GM19467 (cell line): ENCODE measurements around the gene LRRFIP1.
A peak's percentile ranks its signal among the peaks of the same experiment; 100 is the strongest.

Experiments used
- ATAC-seq: cut with Tn5 transposase; IDR thresholded peaks from one replicate; pipeline ENCODE4 v1.9.1; 2021; ENCODE audit warnings: mild to moderate bottlenecking, moderate library complexity; ENCODE audit not compliant: unreplicated experiment

Gene LRRFIP1

DNA sequence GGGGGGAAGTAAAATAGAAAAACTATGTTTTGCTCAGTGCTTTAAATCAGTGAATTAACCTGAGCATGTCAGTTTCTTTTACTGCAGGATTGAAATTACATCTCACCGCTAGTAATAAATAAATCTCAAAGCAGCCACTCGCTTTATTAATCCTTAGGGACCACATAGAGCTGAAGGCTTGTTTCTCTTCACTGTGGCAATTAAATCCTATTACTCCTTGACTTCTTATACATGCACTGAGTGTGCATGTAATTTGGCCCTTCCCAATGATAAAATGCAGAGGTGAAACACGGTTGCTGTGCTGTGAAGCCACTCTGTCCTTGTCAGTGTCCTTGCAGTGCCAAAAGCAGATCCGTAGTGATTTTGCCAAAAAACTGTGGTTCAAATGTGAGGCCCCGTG, 94.1 kb downstream of the LRRFIP1 start:
- no peak for ATAC-seq

DNA sequence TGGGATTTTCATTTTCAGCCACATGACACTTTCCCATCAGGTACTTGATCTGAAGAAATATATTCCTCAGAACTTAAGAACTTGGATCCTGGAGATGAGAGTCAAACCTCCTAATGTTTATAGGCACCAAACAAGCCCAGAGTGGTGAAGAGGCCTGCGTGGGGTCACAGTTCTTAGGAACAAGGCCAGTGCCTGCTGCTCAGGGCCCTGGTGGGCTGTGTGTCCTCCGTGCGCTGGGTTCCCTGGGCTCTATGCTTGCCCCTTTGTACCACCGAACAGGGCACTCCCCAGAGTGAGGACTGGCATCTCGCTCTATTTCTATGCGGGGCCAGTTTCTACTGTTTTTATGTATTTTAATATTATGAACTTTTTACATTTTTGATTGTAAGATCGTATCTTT, 95.2 kb downstream of the LRRFIP1 start:
- ATAC-seq: no peak

DNA sequence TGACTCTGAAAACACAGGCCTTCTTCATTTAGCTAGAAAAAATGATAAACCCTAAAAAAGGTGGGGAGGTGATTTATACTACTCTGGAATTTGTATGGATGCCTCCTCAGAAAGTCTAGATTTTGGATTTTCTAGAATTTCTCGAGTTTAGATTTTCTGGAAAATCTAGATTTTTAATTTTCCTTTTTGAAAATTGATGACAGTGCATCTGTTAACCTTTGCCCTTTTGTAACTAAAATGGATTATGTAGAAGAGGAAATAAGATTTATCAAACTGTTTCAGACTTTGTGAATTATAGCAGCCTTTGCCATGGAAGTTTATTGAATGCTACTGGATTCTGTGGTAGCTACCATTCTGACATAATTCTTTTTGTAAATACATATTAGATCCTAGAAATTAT, 95.6 kb downstream of the LRRFIP1 start:
- ATAC-seq: no peak

DNA sequence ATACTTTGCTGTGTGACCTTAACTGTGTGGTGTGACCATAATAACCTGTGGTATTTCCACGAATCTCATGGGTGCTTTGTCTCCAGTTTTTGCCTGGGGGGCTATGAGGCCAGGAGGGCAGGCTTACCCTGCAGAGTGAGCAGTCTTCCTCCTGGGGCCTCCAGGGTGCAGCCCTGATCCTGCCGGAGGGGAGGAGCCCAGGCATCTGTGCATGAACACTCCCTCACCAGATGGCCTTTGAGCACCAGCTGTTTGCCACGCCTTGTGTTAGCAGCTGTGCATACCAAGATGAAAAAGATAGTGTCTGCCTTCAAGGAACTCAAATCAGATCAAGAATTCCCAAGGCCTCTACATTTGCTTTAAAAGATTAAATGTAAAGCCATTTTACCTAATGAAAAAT, 96.2 kb downstream of the LRRFIP1 start:
- peak; percentile 63 for ATAC-seq

DNA sequence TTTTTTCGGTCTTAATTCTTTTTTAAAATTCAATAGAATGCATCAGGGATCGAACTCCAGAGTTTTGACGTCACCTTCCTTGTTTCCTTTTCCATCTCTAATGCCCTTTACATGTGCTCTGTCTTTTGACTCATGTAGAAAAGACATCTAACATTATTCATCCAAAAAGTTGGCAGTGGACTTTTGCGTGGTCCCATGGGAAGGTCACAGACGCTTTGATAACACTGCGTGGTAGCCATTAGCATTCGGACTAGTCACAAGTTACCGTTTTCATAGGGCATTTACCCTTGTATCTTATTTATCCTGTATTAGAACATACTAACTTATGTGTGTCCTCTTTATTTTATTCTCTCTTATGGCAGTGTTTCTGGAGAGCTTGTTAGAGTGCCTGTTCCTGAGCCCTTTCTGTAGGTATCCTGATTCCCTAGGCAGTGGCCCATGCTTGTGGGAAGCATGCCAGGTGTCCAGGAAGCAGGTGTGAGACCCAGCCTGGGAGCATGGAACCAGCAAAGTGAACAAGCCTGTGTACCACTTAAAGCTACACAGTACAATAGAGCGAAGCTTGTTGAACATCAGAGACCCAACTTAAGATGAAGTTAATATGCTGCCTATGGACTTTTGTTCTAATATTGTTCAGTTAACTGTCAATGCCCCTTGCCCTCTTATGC, 97.6 kb downstream of the LRRFIP1 start:
- ATAC-seq: no peak

DNA sequence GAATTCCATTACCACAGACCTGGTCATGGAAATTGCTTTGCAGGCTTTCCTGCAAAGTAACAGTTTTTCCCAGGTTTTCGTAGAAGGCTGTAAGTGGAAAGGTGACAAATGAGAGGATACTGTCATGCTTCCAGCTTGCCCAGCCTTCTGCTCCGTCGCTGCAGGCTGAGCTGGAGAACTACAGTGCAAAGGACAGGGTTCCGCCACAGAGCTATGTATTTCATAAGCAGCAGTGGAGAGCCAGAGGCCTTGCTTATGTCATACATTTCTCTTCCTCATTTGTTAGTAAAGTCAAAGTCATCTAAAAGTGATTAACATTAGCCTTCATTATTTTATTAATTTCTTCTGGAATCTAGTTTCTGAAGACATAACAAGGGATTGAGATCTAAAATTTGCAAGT, 98.3 kb downstream of the LRRFIP1 start:
- ATAC-seq: no peak

DNA sequence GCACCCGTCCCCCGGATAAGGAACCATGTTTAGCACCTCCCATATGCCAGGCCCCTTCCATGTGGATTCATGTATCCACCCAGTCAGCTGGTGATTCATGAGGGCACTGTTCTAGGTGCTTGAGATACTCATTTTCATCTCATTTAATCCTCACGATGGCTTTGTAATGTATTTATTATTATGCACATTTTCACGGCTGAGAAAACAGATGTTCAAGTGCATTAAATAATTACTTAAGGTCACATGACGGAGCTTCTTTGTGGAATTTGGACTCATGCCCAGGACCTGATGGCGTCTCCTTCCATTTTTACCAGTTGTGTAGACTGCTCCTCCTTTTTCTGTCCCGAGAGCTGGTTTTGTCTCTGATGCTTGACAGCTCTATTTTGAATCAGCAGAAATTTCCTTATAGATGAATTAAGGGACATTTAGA, 99.0 kb downstream of the LRRFIP1 start:
- ATAC-seq: no peak

DNA sequence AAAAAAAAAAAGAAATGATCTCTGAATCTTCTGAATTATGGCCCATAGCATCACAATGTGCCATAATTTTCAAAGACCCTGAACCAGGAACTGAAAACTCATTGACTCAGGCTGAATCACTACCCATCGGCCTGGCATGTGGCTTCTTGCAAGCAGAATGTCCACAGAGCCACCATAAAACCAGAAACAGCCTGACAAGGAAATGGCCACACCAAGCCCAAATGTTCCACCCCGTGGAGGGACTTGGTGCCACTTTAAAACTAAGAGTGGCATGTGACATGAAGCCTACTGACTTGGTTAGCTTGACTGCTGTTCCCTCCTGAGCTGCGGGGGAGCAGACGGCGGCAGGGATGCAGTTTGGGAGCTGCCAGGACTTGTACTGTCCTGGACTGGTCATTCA, 100.0 kb downstream of the LRRFIP1 start:
- ATAC-seq: no peak

DNA sequence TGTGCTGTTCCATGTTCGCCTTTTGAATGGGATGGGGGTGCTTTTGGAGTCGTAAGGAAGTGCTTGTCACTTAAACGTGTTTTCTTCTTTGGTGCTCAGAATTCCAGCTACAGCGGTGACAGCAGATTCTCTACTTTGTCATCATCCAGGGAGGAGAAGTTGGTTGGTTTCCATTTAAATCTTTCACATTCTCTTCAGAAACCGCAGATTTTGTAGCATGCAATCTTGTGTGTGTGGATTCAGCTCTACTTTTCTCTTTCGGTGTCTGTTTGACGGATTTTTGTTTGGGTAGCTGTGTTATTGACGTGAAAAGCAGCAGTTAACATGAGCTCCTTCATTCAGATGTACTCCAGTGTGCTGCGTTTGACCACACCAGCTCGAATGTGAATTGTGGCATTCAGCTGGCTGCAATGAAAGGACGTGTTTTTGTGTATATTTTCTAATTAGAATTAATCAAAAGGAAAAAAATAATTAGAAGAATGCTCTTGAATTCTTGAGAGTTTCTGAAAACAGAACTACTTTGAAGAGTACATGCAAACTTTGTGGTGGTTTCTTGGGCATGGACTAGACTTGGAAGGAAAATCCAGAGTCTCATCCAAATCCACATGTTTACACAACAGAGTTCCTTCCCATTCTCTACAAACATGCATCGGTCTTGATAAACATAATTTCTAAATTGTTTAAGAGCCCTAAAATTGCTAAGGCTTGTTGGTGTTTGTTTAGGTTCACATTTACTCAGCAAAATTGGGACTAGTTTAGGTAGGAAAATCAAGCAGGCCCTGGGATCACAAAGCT, 102.5 kb downstream of the LRRFIP1 start:
- no peak for ATAC-seq

DNA sequence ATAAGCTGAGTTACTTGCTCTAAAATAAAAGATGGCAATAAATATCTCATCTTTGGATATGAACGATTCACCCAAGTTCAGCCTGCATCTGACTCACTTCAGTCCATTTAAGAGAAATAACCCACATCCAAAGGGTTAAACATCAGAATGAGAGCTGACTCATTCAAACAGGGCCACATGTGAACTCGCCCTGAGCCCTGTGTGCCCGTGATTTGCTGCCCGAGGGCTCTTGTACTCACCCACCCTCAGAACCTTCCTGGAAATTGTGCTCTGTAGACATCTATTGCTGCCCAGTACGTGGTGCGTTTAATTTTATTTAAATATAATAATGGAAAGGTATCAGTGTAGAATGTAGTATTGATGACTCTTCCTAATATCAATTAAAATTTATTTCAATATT, 104.3 kb downstream of the LRRFIP1 start:
- no peak for ATAC-seq

DNA sequence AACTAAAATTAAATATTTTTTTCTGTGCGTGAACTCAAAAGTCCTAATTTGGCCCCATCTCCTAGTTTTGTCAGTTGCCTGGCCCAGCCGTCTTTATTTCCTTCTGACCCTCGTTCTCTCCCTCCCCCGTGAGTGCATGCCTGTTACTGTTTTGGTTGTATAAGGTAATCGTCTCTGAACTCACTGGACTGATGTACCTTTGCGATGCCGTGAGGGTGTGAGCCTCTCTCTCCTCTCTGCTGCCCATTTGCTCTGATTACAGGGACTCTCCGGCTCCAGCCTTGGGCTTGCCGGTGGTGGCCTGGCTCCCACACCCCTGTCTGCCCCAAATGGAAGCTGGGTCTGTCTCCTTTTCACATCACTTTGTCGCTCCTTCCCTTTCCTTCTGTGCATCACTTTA, 104.7 kb downstream of the LRRFIP1 start:
- no peak for ATAC-seq

DNA sequence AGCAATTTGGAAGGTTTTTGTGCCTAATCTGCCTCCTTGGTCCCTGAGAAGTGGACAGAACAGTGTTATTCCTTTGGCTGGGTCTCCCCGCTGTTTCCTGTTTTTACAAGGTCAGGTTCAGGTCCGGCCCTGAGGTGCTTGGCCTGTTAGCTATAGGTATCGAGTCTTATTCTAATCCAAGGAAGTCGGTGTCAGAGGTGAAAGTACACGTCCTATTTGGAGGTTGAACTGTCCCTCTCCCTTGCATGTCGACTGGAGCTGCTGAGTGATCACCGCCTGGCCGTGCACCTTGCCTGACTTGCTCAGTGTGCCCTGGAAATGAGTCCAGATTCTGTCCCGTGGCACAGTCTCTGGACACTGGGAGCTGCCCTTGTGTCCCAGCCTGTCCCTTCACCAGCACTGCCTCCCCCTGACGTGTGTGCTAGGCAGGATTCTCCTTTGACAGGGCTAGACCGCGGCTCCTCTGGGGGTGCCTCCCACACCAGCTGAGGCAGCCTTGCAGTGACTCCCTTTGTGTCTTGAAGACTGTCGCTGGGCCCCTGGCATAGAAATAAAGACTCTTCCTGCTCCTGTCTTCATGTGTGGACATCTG, 105.5 kb downstream of the LRRFIP1 start:
- no peak for ATAC-seq

DNA sequence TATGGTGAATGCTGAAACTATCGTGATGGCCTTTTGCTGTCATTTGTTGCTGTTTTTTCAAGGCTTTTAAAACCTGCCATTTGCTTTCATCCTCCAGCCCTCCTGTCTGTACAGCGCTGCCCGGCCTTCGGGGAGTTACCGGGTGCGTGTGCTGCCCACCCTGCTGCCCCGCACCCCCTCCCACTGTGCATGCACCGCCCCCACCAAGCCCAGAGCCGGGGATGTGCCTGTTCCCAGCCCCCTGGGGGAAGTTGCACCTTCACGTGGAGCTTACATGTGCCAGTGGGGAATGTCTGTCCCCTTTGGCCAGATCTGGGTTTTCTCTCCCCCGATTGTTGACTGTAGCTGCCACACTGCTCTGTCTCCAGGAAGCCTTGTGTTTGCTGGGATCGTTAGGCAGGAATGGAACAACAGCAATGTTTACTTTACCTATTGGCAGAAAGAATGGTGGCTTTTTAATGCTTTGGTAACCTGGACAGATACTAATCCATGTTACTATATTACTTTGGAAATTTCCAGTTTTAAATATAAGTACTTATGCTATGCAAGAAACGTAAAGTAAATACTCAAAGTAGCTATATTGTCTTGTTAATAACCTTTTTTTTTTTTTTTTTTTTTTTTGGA, 106.4 kb downstream of the LRRFIP1 start:
- ATAC-seq: no peak

DNA sequence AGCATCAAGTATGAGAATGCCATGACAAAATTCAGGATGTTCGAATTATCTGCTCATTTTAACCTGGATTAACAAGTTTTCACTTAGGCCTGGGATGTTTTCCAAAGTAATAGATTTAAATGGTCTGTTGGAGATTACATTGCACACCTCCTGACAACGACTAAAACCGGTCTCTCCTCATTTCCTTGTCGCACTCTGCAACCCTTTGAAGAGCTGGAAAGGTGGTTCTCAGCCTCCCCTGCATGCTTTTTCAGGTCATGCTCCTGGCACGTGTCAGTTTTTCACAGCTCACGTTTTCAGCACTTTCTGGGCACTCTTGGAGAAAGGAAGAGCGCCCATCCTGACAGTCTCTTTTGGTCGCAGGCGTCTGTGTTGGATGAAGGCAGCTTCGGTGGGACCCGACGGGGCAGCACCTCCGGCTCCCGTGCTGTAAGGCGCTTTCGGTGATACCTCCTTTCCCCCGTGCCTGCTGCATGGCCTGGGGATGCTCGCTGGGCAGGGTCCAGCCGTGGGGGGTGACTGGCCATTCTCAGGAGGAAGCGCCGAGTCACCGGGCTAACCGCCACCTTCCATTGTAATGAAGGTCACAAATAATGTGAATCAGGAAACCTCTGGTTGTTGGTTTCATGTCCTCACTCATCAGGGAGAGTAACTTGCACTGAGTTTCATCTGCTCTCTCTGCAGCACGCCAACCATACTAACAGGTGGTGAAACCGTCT, 107.7 kb downstream of the LRRFIP1 start:
- ATAC-seq: no peak

DNA sequence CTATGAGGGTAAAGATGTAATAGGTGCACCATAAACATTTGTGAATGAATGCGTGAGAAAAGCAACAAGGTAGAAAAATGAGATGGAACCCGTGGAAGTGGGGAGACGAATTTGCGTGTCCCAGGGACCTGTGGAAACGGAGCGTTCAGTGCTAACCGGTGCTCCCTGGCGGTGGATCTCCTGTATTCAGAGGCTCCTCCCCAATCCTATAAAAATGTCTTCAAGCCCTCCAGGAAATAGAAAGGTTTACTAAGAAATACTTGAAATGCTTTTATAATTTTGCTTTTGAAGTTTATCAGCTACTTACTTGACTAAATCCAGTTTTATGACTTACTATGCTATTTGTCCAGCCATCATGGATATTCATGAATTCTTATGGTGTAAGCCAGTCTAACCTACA, 108.4 kb downstream of the LRRFIP1 start:
- no peak for ATAC-seq

DNA sequence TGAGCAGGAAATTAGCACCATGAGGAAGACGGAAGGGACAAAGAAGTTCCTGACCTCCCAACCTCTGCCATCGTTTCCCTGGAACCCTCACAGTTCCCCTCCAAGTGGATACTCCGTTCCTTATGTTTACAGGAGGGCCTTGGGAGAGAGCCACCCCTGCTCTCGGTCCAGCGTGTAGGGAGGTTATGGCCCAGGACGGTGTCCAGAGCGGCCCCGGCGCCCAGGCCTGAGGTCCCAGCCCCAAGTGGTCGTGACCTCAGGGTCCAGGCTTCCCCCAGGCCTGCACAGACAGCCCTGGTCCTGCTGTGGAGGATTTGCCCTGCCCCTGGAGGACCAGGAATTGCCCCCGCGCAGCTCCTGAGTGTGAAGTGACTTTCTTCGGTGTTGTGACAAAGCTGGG, 109.4 kb downstream of the LRRFIP1 start:
- ATAC-seq: no peak

DNA sequence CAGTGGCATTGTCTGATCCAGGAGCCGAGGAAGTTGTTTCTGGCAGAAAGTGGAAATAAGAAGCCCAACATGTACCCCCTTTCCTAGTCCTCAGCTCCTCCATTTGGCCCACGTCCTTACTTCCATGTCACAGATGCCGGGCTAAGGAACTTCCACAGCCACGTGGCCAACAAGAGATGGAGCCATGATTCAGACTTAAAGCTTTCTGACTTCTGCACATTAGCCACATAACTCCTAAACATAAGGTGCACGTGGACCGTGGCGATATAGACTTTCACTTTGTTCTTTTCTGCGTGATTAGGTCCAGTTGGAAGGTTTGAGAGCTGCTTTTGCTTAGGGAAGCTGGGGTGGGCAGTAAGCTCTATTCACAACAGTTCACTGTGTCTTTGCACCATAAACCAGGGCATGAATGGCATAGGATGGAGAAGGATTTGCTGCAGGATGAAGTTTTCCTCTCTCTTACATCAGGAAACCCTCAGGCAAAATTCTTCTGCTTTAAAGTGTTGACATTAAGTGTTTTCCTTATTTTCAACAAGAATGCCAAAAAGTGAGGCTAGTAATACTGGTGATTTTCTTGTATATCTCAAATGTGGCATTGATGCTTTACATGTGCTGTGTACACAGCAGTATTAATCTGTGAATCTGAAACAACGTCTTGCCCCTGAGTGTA, 109.9 kb downstream of the LRRFIP1 start:
- no peak for ATAC-seq

DNA sequence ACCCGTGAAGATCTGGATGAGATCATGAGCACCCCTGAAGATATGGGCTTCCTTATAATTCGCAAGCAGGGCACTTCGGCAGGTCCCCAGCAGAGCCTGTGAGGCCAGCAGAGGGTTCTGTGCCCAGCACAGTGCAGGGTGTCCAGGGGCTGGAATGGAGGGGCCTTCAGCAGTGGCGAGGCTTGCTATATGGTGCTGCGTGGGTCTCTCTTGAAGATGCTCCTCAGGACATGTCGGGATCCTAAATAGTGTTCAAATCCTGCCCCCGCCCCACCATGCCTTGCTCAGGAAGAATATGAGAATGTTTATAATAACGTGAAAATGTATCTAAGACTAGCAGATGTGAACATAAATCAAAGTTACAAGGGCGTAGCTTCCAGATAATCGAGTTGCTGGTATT, 110.9 kb downstream of the LRRFIP1 start:
- no peak for ATAC-seq

DNA sequence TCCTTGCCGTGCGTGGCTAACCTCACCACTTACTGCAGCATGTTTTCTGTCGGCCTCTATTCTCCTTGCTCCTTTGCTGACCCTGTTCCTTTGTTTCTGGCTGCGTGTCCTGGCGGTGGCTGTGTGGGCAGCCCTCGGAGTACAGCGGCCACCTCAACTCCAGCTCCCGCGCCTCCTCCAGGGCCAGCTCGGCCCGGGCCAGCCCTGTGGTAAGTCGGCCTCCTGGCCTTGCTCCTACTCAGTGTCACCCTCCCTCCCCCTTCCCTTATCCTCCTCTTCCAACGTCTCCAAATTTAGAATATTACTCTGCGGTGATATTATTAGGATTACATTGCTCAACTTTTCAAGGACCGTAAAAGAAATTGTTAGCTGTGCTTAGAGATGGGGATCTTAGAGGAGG, 111.7 kb downstream of the LRRFIP1 start:
- no peak for ATAC-seq

DNA sequence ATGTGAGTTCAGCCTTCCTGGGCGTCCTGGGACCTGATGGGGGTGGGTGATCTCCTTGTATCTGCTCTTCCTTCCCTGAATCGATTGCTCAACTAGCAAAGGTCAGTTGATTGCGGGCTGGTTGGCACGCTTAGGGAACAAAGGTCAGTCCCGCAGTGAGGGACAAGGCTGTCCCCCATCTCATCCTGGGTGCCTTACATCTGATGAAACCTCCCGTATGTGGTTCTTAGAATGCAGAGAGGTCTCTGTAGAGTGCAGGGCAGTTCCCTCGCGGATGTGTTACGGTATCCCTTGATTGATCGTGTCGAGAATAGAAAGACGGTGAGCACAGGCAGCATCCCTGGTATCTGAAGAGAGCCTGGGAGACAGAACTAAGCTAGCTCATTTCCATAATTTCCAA, 114.8 kb downstream of the LRRFIP1 start:
- ATAC-seq: no peak

DNA sequence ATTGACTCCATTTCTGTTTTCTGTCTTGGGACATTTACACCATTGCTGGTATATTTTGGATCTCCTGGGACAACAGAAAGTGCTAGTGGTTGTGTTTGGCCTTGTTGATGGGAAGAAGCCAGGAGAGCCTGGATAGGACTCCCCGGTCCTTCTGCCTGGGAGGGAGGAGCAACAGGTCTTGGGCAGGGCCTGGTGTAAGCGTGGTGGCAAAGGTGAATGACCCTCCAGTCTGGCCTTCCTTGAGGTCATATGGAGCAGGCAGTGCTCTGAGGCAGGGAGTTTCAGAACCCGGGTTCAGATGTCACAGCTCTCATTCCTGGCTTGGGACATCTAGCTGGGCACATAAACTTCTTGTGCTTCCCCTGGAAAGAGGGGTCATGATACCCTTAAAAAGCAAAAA, 115.2 kb downstream of the LRRFIP1 start:
- ATAC-seq: no peak
